Mesenchymal stem cell (in vitro differentiated cells and primary cell): Measurements from ENCODE around the gene CD151.

Experiments used
- DNase-seq: peaks from one replicate; pipeline ENCODE4 v3.0.0-alpha.2; 2013
- H2AFZ ChIP-seq: one replicate; pipeline ENCODE4 v1.6.1; 2013; ENCODE audit warnings: low read depth, mild to moderate bottlenecking, control low read depth, inconsistent platforms, low read length, moderate library complexity
- H2AK5ac ChIP-seq: 2 replicates; pipeline ENCODE4 v1.6.1; 2013; ENCODE audit warnings: low read length, moderate library complexity, mild to moderate bottlenecking, inconsistent platforms; ENCODE audit not compliant: severe bottlenecking
- H2BK120ac ChIP-seq: one replicate; pipeline ENCODE4 v1.6.1; 2013; ENCODE audit warnings: low read depth, mild to moderate bottlenecking, inconsistent platforms, low read length, moderate library complexity
- H2BK12ac ChIP-seq, 2 experiments: one replicate each; pipeline ENCODE4 v1.6.1; 2013; ENCODE audit warnings: inconsistent platforms in 2 of 2, low read length in 2 of 2, mild to moderate bottlenecking in 2 of 2, moderate library complexity in 2 of 2, control low read depth in 1 of 2
- H2BK15ac ChIP-seq: one replicate; pipeline ENCODE4 v1.6.1; 2013; ENCODE audit warnings: mild to moderate bottlenecking, low read depth, inconsistent platforms; ENCODE audit not compliant: poor library complexity, severe bottlenecking
- H2BK5ac ChIP-seq: 2 replicates; pipeline ENCODE4 v1.6.1; 2013; ENCODE audit warnings: low read depth, mild to moderate bottlenecking, low read length, control low read depth, inconsistent platforms; ENCODE audit not compliant: poor library complexity, severe bottlenecking
- H3K14ac ChIP-seq, 2 experiments: one replicate each; pipeline ENCODE4 v1.6.1; 2013; ENCODE audit warnings: inconsistent platforms in 2 of 2, low read length in 2 of 2, control low read depth in 1 of 2, mild to moderate bottlenecking in 1 of 2, moderate library complexity in 1 of 2
- H3K18ac ChIP-seq, 2 experiments: one replicate each; pipeline ENCODE4 v1.6.1; 2013; ENCODE audit warnings: inconsistent platforms in 2 of 2, low read length in 2 of 2, control low read depth in 1 of 2, low read depth in 1 of 2, mild to moderate bottlenecking in 1 of 2
- H3K23ac ChIP-seq, 2 experiments: one replicate each; pipeline ENCODE4 v1.6.1; 2013; ENCODE audit warnings: inconsistent platforms in 2 of 2, low read length in 2 of 2, mild to moderate bottlenecking in 2 of 2, moderate library complexity in 2 of 2, control low read depth in 1 of 2
- H3K27ac ChIP-seq: 2 replicates; pipeline ENCODE4 v1.5.1; 2013; ENCODE audit warnings: mild to moderate bottlenecking, moderate library complexity, low read length, control low read depth, inconsistent platforms; ENCODE audit not compliant: poor library complexity, severe bottlenecking
- H3K27me3 ChIP-seq, 2 experiments: 2 replicates each; pipeline versions ENCODE4 v1.6.1 to v1.7.0; 2013; ENCODE audit warnings: low read length in 2 of 2, mild to moderate bottlenecking in 2 of 2, moderate library complexity in 2 of 2, control low read depth in 1 of 2, inconsistent platforms in 1 of 2; ENCODE audit not compliant: control insufficient read depth in 1 of 2, insufficient read depth in 1 of 2
- H3K36me3 ChIP-seq, 2 experiments: 2 replicates each; pipeline versions ENCODE4 v1.6.1 to v1.7.0; 2013; ENCODE audit warnings: low read length in 2 of 2, control low read depth in 1 of 2, inconsistent platforms in 1 of 2, low read depth in 1 of 2, mild to moderate bottlenecking in 1 of 2; ENCODE audit not compliant: insufficient read depth in 2 of 2, control insufficient read depth in 1 of 2
- H3K4ac ChIP-seq, 2 experiments: one replicate each; pipeline ENCODE4 v1.6.1; 2013; ENCODE audit warnings: inconsistent platforms in 2 of 2, low read length in 2 of 2, mild to moderate bottlenecking in 2 of 2, moderate library complexity in 2 of 2, control low read depth in 1 of 2, low read depth in 1 of 2
- H3K4me1 ChIP-seq: 2 replicates; pipeline ENCODE4 v1.6.1; 2013; ENCODE audit warnings: low read depth, low read length, control low read depth; ENCODE audit not compliant: control insufficient read depth, insufficient read depth
- H3K4me2 ChIP-seq: 2 replicates; pipeline ENCODE4 v1.6.1; 2013; ENCODE audit warnings: low read length, mild to moderate bottlenecking, inconsistent platforms; ENCODE audit not compliant: poor library complexity, severe bottlenecking
- H3K4me3 ChIP-seq, 2 experiments: 2 replicates each; pipeline versions ENCODE4 v1.5.1 to v1.7.0; 2013; ENCODE audit warnings: low read length in 2 of 2, mild to moderate bottlenecking in 2 of 2, control low read depth in 1 of 2, low read depth in 1 of 2; ENCODE audit not compliant: insufficient read depth in 1 of 2
- H3K79me1 ChIP-seq: replicated peaks from 2 replicates; pipeline ENCODE4 v1.6.1; 2013; ENCODE audit warnings: mild to moderate bottlenecking, control low read depth, low read length, inconsistent platforms; ENCODE audit not compliant: poor library complexity, severe bottlenecking
- H3K9ac ChIP-seq: 2 replicates; pipeline ENCODE4 v1.7.0; 2013; ENCODE audit warnings: mild to moderate bottlenecking, low read length, moderate library complexity
- H3K9me3 ChIP-seq: 2 replicates; pipeline ENCODE4 v1.7.0; 2013; ENCODE audit warnings: mild to moderate bottlenecking, low read length; ENCODE audit not compliant: control insufficient read depth
- H4K8ac ChIP-seq: one replicate; pipeline ENCODE4 v1.6.1; 2013; ENCODE audit warnings: inconsistent platforms, mild to moderate bottlenecking, low read length, moderate library complexity
- H4K91ac ChIP-seq: one replicate; pipeline ENCODE4 v1.6.1; 2013; ENCODE audit warnings: mild to moderate bottlenecking, low read length, inconsistent platforms
- WGBS: methylation state at CpG from one replicate; pipeline ENCODE4 v1.1.7; 2013; ENCODE audit warnings: mixed read lengths; 5-methylcytosine and 5-hydroxymethylcytosine counted together

The CD151 gene

DNA sequence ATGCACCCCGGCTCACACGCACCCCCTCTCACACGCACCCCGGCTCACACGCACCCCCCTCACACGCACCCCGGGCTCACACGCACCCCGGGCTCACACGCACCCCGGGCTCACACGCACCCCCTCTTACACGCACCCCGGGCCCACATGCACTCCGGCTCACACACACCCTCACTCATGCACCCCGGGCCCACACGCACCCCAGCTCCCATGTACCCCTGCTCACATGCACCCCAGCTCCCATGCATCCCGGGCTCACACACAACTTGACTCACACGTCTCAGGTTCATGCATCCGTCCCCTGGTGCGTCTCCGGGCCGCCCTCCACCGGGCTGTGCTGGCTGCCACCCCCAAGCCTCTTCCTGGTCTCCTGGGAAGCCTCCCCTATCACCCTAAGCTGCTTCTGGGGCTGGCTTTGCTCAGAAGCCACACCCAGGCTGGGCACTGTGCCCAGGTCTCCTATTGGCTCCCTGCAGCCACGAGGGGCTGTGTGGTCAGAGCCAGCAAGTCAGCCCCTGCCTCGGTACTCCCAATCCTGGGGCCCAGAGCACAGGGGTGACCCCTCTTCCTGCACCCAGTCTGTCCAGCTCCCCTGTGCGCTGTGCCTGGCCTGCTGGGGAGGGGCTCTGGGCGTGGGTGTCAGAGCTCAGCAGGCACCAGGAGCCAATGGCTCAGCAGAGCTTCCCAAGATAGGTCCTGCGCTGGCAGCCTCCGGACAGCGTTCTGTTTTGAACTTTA, 26.8 kb downstream of the CD151 start:
- Histone ChIP-seq H3K4me3 (peak overlapping the region; percentile 35 to 45), H3K9ac (peak overlapping the region; percentile 54), H3K36me3 (peaks cover 28 to 64% of the 10 kb centered on the region in 2 experiments), H3K9me3 (no peaks in the 10 kb centered on the region), H3K23ac (no peak overlapping the region), H2AK5ac (peak overlapping the region; percentile 68), H2BK5ac (no peak overlapping the region), H3K27me3 (no peaks in the 10 kb centered on the region), H3K4me2 (peak overlapping the region; percentile 40), H4K8ac (peak overlapping the region; percentile 78), H3K14ac (peak overlapping the region in 1 of 2 experiments; percentile 86), H2AFZ (no peak overlapping the region), H2BK15ac (no peak overlapping the region), H2BK120ac (peak overlapping the region; percentile 37), H2BK12ac (peak overlapping the region in 1 of 2 experiments; percentile 75), H3K4ac (peak overlapping the region in 1 of 2 experiments; percentile 47), H3K18ac (peak overlapping the region; percentile 38 to 86), H4K91ac (peak overlapping the region; percentile 66), H3K27ac (peak overlapping the region; percentile 45), H3K79me1 (peaks cover 26% of the 10 kb centered on the region), H3K4me1 (peaks cover 70% of the 10 kb centered on the region)
- 89% methylated on average over 29 of the region's 31 CpGs for WGBS
- peak; percentile 68 for DNase-seq

DNA sequence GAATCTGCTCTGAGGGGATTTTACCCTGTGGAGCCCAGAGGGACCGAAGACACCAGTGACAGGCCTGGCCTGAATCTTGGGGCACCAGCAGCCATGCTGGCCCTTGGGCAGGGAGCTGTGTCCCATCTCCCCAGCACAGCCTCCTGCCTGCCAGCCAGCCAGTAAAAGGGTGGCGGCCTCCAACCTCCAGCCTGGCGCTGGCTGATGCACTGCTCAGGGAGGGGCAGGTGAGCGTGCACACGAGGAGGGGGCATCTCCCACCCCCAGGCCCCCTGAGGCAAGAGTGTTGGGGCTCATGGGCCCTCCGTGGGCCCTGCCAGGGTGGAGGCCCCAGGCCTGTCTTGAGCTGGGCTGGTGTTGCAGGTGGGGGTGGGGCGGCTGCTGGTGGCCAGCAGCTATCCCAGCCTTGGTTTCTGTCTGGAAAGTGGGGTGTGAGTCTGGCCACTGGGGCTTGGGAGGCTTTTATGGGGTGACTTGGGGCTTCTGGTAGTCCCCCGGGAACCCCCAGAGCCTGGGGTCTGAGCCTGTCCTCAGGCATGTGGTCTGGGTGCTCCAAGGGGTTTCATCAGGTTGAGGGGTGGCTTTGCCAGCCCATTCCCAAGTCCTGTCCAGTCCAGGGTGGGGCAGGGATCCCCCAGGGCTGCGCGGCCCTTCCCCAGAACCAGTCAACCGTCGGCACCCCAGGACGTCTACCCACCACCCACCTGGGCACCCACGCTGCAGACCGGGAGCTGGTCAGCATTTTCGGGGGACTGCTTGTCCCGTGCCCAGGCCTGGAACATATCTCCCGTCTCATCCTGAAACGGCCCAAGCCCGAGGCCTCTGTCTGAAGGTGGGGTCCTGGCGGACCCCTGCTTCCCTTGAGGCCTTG, 27.7 kb downstream of the CD151 start:
- Histone ChIP-seq H2AK5ac (peak overlapping the region; percentile 68), H3K4me3 (peak overlapping the region in 1 of 2 experiments; percentile 35), H4K91ac (peak overlapping the region; percentile 3), H2BK5ac (no peak overlapping the region), H2AFZ (no peak overlapping the region), H4K8ac (peak overlapping the region; percentile 78), H3K79me1 (peaks cover 26% of the 10 kb centered on the region), H3K9me3 (no peaks in the 10 kb centered on the region), H2BK12ac (peak overlapping the region in 1 of 2 experiments; percentile 21), H3K4ac (peak overlapping the region in 1 of 2 experiments; percentile 47), H3K18ac (peak overlapping the region; percentile 38 to 86), H3K27ac (peak overlapping the region; percentile 45), H3K4me1 (peaks cover 68% of the 10 kb centered on the region), H3K36me3 (peaks cover 34 to 65% of the 10 kb centered on the region in 2 experiments), H3K9ac (peak overlapping the region; percentile 54), H3K23ac (peak overlapping the region in 1 of 2 experiments; percentile 27), H2BK120ac (peak overlapping the region; percentile 37), H3K4me2 (no peak overlapping the region), H3K27me3 (no peaks in the 10 kb centered on the region), H3K14ac (peak overlapping the region in 1 of 2 experiments; percentile 18), H2BK15ac (no peak overlapping the region)
- WGBS: 91% methylated on average over 21 of the region's 21 CpGs
- DNase-seq: no peak

- no peak overlapping the region for H3K23ac ChIP-seq
- H3K4me1 ChIP-seq: peaks cover 70% of the 10 kb centered on the region
- peaks cover 24% of the 10 kb centered on the region for H3K79me1 ChIP-seq
- no peak for DNase-seq
- no peak overlapping the region for H2BK120ac ChIP-seq
- no peak overlapping the region for H3K4me2 ChIP-seq
- H3K27ac ChIP-seq: no peak overlapping the region
- no peaks in the 10 kb centered on the region for H3K27me3 ChIP-seq
- no peak overlapping the region for H3K14ac ChIP-seq
- H2AK5ac ChIP-seq: no peak overlapping the region
- no peak overlapping the region for H4K91ac ChIP-seq
- peaks cover 34 to 65% of the 10 kb centered on the region in 2 experiments for H3K36me3 ChIP-seq
- no peak overlapping the region for H4K8ac ChIP-seq
- no peak overlapping the region for H2AFZ ChIP-seq
- H3K4me3 ChIP-seq: no peak overlapping the region
- H3K18ac ChIP-seq: no peak overlapping the region
- H3K4ac ChIP-seq: no peak overlapping the region
- H2BK15ac ChIP-seq: no peak overlapping the region
- no peak overlapping the region for H2BK5ac ChIP-seq
- H3K9ac ChIP-seq: no peak overlapping the region
- no peaks in the 10 kb centered on the region for H3K9me3 ChIP-seq
- WGBS: 97% methylated on average over 14 of the region's 14 CpGs
- no peak overlapping the region for H2BK12ac ChIP-seq
These were observed 28.3 kb downstream of the CD151 start for GRCh38 chr11:861105-861479.
